ENCODE results near the gene PLCH1. TPM values are rescaled to one million over a fixed set of nuclear protein-coding genes. Genes with fewer than 3 reads are reported as not detected.

Gene PLCH1, protein sequence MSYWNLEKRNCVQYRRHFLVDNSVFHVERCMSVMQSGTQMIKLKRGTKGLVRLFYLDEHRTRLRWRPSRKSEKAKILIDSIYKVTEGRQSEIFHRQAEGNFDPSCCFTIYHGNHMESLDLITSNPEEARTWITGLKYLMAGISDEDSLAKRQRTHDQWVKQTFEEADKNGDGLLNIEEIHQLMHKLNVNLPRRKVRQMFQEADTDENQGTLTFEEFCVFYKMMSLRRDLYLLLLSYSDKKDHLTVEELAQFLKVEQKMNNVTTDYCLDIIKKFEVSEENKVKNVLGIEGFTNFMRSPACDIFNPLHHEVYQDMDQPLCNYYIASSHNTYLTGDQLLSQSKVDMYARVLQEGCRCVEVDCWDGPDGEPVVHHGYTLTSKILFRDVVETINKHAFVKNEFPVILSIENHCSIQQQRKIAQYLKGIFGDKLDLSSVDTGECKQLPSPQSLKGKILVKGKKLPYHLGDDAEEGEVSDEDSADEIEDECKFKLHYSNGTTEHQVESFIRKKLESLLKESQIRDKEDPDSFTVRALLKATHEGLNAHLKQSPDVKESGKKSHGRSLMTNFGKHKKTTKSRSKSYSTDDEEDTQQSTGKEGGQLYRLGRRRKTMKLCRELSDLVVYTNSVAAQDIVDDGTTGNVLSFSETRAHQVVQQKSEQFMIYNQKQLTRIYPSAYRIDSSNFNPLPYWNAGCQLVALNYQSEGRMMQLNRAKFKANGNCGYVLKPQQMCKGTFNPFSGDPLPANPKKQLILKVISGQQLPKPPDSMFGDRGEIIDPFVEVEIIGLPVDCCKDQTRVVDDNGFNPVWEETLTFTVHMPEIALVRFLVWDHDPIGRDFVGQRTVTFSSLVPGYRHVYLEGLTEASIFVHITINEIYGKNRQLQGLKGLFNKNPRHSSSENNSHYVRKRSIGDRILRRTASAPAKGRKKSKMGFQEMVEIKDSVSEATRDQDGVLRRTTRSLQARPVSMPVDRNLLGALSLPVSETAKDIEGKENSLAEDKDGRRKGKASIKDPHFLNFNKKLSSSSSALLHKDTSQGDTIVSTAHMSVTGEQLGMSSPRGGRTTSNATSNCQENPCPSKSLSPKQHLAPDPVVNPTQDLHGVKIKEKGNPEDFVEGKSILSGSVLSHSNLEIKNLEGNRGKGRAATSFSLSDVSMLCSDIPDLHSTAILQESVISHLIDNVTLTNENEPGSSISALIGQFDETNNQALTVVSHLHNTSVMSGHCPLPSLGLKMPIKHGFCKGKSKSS (N-terminal part only)
- 6.2 and 7.8 TPM in 2 replicates for total RNA-seq
- 2.7 and 6.2 TPM in 2 replicates for polyA plus RNA-seq

DNA sequence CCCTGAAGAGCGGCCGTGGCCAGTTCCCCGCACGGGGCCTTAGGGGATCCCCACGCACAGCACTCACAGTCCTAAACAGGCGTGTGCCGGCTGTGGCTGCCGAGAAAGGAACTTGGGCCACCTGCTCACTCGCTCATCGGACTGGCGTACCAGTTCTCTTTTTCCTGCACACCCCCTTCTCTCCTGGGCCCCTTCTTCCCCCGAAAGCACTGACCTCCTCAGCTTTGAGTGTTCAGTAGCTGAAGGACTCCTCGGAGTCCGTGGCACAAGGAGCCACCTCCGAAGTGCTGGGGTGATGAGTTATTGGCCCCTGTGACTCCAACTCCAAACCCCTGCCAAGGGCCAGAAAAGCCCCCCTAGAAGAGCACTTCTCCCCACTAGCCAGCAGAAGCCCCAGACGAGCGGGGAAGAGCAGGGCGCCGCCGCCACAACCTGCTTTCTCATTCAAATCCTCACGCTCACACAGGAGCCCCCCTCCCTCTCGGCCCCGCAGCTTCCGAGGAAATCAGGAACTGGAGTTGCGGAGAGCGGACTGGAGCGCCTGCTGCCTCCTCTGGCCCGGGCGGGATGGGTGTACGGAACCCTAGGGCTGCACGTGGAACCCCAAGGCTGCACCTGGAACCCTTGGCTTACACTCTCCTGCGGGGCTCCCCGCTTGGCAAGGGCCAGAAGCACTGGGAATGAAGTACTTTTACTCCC is at the start of gene PLCH1:
Gene PLCH1 (minus strand): TSS at position 446 of the 699 bp plus-strand sequence. CDS start 40,847 bp downstream, outside the sequence.
- Histone ChIP-seq H3K4me1 (ENCODE audit: low read depth) (peaks cover 12% of the 10 kb centered on the region), H3K27me3 (no peaks in the 10 kb centered on the region), H3K27ac (no peak within 1 kb of the TSS), H3K9me3 (ENCODE audit: low read depth) (no peaks in the 10 kb centered on the region), H3K36me3 (no peaks in the 10 kb centered on the region), H3K4me3 (peak within 1 kb of the TSS; percentile 81)
- DNase-seq (ENCODE audit: low read depth in 1 of 2, low spot score in 1 of 2), result peak; percentile 57 to 85
- TF ChIP-seq, protein P1, sequence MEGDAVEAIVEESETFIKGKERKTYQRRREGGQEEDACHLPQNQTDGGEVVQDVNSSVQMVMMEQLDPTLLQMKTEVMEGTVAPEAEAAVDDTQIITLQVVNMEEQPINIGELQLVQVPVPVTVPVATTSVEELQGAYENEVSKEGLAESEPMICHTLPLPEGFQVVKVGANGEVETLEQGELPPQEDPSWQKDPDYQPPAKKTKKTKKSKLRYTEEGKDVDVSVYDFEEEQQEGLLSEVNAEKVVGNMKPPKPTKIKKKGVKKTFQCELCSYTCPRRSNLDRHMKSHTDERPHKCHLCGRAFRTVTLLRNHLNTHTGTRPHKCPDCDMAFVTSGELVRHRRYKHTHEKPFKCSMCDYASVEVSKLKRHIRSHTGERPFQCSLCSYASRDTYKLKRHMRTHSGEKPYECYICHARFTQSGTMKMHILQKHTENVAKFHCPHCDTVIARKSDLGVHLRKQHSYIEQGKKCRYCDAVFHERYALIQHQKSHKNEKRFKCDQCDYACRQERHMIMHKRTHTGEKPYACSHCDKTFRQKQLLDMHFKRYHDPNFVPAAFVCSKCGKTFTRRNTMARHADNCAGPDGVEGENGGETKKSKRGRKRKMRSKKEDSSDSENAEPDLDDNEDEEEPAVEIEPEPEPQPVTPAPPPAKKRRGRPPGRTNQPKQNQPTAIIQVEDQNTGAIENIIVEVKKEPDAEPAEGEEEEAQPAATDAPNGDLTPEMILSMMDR (IDR thresholded peaks at IDR 0.05; ENCODE audit: low read depth, low read length), result no peak

DNA sequence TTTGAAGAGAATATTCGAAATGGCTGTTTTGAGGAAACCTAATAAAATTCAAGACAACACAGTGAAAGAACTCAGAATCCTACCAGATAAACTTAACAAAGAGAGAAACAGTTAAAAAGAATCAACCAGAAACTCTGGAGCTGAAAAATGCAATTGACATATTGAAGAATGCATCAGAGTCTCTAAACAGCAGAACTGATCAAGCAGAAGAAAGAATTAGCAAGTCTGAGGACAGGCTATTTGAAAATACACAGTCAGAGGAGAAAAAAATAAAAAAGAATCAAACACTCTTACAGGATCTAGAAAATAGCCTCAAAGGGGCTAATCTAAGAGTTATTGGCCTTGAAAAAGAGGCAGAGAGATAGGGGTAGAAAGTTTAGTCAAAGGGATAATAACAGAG is 47.7 kb upstream of the PLCH1 start:
- no peaks in the 10 kb centered on the region for H3K27me3 ChIP-seq
- H3K4me1 ChIP-seq (ENCODE audit: low read depth), result no peaks in the 10 kb centered on the region
- no peaks in the 10 kb centered on the region for H3K36me3 ChIP-seq
- TF ChIP-seq, protein P1 (IDR thresholded peaks at IDR 0.05; ENCODE audit: low read depth, low read length), result no peak
- no peak overlapping the region for H3K4me3 ChIP-seq
- no peaks in the 10 kb centered on the region for H3K9me3 ChIP-seq (ENCODE audit: low read depth)
- H3K27ac ChIP-seq, result no peak overlapping the region
- no peak for DNase-seq (ENCODE audit: low read depth in 1 of 2, low spot score in 1 of 2)

DNA sequence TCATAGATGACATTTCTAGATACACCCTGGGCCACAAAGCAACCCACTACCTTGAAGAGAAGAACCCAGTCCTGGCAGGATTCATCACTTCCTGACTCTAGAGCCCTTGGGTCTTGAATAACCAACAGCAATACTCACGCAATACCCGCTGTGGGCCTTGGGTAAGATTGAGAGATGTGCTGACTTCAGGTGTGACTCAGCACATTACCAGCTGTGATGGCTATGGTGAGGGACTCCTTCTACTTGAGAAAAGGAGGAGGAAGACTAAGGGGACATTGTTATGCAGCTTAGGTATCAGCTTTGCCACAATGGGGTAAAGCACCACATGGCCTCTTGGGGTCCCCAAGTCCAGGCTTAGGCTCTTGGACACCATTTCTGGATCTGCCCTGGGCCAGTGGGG is 46.3 kb upstream of the PLCH1 start:
- H3K4me3 ChIP-seq, result no peak overlapping the region
- no peaks in the 10 kb centered on the region for H3K4me1 ChIP-seq (ENCODE audit: low read depth)
- H3K36me3 ChIP-seq, result no peaks in the 10 kb centered on the region
- no peaks in the 10 kb centered on the region for H3K9me3 ChIP-seq (ENCODE audit: low read depth)
- no peak overlapping the region for H3K27ac ChIP-seq
- no peaks in the 10 kb centered on the region for H3K27me3 ChIP-seq
- DNase-seq (ENCODE audit: low read depth in 1 of 2, low spot score in 1 of 2), result no peak
- TF ChIP-seq, protein P1 (IDR thresholded peaks at IDR 0.05; ENCODE audit: low read depth, low read length), result no peak

DNA sequence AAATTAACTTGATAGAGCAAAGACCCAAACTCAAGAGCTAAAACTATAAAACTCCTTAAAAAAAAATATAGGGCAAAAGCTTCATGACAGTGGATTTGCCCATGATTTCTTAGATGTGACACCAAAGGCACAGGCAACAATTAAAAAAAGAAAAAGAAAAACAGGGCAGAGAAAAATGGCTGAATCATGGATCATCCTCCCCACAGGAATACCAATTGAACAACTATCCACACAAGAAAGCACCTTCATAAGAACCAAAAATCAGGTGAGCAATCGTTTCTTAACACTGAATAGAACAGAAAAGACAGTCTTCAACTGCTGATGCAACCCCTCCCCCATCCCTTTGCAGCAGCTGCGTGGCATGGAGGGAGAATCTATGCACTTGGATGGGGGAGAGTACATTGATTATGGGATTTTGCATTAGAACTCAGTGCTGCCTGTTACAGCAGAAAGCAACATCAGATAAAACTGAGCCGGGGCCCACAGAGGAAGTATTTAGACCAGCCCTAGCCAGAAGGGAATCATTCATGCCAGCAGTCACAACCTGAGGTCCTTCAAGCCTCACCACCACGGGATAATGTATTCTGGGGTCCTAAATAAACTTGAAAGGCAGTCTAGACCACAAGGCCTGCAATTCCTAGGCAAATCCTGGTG is 45.5 kb upstream of the PLCH1 start:
- Histone ChIP-seq H3K27me3 (no peaks in the 10 kb centered on the region), H3K4me3 (no peak overlapping the region), H3K27ac (no peak overlapping the region), H3K4me1 (ENCODE audit: low read depth) (no peaks in the 10 kb centered on the region), H3K36me3 (no peaks in the 10 kb centered on the region), H3K9me3 (ENCODE audit: low read depth) (no peaks in the 10 kb centered on the region)
- TF ChIP-seq, protein P1 (IDR thresholded peaks at IDR 0.05; ENCODE audit: low read depth, low read length), result no peak
- DNase-seq (ENCODE audit: low read depth in 1 of 2, low spot score in 1 of 2), result no peak
